Neural progenitor cell (in vitro differentiated cells): ENCODE measurements around the gene PLIN3.

Experiments used
- CTCF ChIP-seq: fragments of 200-600 bp; sonication (generic); IDR thresholded peaks from 2 replicates; pipeline ENCODE4 v1.5.1; 2017; ENCODE audit warnings: antibody characterized with exemption, mild to moderate bottlenecking
- EZH2 ChIP-seq: fragments of 200-600 bp; sonication (generic); IDR thresholded peaks from 2 replicates; pipeline ENCODE4 v1.6.1; 2017; ENCODE audit warnings: antibody characterized with exemption, mild to moderate bottlenecking, moderate library complexity

DNA sequence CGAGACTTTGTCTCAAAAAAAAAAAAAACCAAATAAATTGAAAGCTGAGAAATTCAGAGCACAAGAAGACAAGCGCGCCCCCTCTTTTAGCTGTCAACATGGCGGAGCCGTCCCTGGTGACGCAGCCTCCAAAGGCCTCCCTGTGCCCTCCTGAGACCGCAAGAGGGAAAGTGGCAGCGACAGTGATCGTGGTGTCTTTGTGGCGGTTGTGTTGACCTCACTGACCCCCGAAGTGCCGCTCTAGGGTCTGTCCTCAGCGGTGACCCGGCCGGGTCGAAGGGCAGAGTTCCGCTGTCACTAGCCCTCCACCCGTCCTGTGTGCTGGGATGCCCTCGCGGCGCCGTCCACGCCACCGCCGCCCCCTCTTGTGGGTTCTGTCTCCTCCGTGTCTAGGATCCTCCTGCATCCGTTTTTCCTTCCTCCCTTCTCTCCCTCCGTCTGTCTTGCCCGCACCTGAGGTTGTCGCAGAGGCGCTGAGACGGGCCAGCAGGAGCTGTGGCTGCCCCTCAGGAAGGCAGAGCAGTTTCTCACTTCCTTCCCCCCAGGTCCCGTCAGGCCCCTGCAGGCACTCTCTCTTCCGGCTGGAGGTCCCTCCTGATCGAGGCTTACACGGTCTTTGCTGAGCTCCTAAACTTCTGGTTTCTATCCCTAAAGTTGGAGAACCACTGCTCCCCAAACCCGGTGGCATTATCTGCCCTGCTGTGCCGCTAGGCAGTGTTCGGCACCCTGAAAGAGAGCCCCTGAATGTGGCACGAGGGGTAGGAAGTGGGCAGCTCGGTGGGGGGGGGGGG lies 49.0 kb upstream of the PLIN3 start:
- TF ChIP-seq EZH2 (no peak), CTCF (no peak)
